Left renal pelvis (tissue), 4 donors: ENCODE results near the gene MTHFSD. TPM values are rescaled to one million over a fixed set of nuclear protein-coding genes. Genes with fewer than 3 reads are reported as not detected.

Experiments
- DNase-seq, 4 donors: peaks; one replicate each; pipeline ENCODE4 v3.0.0-alpha.2; 2013; ENCODE audit warnings: low read depth in 4 of 4, low spot score in 3 of 4
- polyA plus RNA-seq, 4 donors: library from polyadenylated mRNA; unstranded; fragments of 120-200 nt; gene quantifications; one replicate each; pipeline ENCODE4 v1.2.1, GENCODE V29; 2013; ENCODE audit not compliant: insufficient read length in 4 of 4

The MTHFSD gene
- polyA plus RNA-seq, 4 donors = 20.7 to 30.9 (median 24.8) TPM

GRCh38 chr16:86556576-86556975 lies 1.5 kb upstream of the MTHFSD start:
- DNase-seq = no peak

- DNase-seq = no peak
These were observed 655 bp upstream of the MTHFSD start for GRCh38 chr16:86555704-86556075.

GRCh38 chr16:86554599-86554916 lies 477 bp downstream of the MTHFSD start:
- DNase-seq = no peak

GRCh38 chr16:86553356-86553755 lies 1.7 kb downstream of the MTHFSD start:
- no peak for DNase-seq

GRCh38 chr16:86550281-86550680 lies 4.8 kb downstream of the MTHFSD start:
- DNase-seq = no peak

- DNase-seq = no peak
These were observed 5.2 kb downstream of the MTHFSD start for GRCh38 chr16:86549893-86550190.

DNA sequence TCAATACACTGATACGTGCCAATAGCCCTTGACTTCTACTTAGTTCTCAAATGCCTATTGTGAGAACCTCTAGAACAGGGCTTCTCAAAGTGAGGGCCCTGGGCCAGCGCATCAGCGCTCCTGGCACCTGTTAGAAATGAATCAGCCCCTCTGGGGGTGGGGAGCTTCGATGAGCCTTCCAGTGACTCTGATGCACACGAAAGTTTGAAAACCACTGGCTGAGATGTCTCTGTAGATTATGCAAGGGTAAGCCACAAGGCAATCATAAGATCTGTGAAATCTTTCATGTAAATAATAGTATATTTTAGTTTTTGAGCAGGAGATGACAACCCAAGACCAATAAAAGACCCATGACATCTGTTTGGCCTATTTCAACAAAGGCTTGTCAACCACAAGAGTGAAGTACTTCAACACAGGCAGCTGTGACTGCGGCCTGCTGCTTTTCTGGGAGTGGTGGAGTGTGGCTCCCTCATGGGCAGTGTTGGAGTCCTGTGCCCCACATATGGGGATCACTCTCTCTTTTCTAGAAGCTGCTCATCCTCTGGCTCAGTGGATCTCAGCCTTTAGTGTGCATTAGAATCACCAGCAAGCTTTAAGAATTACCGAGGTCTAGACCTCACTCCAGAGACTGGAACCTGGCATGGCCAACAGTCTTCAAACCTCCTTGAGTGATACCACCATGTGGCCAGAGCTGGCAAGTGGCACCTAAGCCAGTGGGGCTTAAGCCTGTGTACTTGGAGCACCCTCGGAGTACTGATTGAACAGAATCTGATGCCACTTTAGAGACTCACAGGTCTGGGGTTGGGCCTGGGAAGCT lies 5.8 kb downstream of the MTHFSD start:
- DNase-seq = no peak

GRCh38 chr16:86547286-86547685 lies 7.7 kb downstream of the MTHFSD start:
- DNase-seq = no peak

DNA sequence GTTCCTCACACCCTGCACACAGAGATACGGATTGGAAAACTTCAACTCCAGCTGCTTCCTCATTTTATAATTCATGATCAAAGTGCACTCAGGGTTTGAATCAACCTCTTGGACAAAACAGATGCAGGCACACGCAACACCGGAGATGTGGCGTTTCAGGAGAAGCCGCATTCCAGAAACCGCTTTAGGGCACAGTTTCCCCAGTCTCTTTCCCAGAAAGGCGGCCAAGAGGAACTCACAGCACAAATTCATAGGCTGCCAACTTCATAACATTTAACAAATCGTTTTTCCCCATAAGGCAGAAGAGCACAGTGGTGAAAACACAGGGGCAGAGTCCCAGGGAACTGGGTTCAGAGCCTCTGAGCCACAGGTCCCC lies 8.4 kb downstream of the MTHFSD start:
- no peak for DNase-seq

- DNase-seq = no peak
These were observed 8.9 kb downstream of the MTHFSD start for GRCh38 chr16:86545954-86546637.

- no peak for DNase-seq
These were observed 9.6 kb downstream of the MTHFSD start for GRCh38 chr16:86545481-86545880.

DNA sequence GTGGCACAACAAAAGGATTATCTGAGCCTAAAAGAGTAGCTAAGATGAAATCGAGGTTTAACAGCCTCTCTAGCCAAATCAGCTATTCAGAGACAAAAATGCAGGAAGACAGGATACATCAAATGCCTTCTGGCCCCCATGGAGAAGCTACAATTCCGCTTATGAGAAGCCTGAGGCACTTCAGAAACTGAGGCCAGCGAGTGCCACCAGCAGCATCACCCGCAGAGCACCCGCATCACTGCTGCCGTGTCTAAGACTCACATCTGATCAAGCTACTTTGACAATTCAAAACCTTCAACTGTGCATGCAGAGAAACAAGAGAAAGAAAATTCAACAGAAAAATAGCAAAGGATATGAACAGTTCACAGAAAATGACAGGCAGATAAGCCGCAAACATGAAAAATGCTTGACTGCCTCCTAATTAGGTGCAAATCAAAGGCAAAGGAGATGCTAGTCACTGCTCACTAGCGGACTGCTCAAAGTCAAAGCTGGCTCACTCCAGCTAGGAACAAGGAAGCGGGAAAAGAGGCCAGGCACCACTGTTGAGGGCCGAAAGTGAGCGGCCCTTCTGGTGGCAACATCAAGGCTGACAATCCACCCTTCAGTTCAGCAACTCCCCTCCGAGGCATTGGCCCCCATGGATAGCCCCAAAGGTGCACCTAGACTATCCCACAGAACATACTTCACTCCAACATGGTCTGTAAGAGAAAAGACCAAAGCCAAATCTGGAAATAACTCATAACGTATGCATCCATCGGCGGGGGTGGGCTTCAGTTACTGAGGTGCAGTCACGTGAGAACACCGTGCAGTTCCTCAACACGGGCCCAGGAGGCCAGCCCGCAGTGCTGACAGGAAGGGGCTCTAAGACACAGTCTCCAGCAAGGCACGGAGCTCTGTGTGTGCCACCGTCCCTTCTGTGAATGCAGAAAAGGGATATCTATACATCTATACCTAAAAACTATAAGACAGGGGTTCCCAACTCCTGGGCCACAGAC lies 12.0 kb downstream of the MTHFSD start:
- DNase-seq = no peak

- DNase-seq = no peak
These were observed 13.5 kb downstream of the MTHFSD start for GRCh38 chr16:86541560-86541959.

- no peak for DNase-seq
These were observed 14.1 kb downstream of the MTHFSD start for GRCh38 chr16:86540894-86541293.

- no peak for DNase-seq
These were observed 16.7 kb downstream of the MTHFSD start for GRCh38 chr16:86538196-86538780.

DNA sequence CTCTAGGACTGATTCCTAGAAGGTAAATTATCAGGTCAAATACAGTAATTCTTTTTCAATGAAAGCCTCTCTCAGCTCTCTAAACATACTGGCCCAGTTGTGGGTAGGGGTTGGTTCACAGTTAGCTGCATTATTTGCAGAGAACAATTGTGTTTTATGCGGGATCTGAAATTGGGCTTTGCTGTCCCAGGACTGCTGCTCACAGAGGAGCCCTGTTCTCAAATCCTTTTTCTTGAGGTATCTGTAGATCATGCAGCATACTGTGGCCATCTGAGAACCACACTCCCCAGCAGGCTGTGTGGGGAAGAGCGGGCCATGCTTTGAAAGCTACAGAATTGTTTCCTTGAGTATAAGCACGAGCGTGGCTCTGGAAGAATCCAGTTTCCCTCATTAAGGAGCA lies 17.5 kb downstream of the MTHFSD start:
- no peak for DNase-seq

GRCh38 chr16:86536621-86537020 lies 18.4 kb downstream of the MTHFSD start:
- DNase-seq = no peak

- DNase-seq = no peak
These were observed 20.0 kb downstream of the MTHFSD start for GRCh38 chr16:86534779-86535615.

GRCh38 chr16:86533767-86534351 lies 21.2 kb downstream of the MTHFSD start:
- no peak for DNase-seq

- no peak for DNase-seq
These were observed 22.0 kb downstream of the MTHFSD start for GRCh38 chr16:86533076-86533475.
